SW 1271 (cell line): ENCODE results near the gene FCGR2B.
"Not testable (repeated sequence)": the region's sequence is repeated elsewhere in the genome, so short reads cannot be mapped to it uniquely, and the experiment has no call there.

ENCODE experiments used
- DNase-seq, 2 experiments: peaks; one replicate each; lab custom pipeline; 2025; lab: John Stamatoyannopoulos, UW

Gene FCGR2B

DNA sequence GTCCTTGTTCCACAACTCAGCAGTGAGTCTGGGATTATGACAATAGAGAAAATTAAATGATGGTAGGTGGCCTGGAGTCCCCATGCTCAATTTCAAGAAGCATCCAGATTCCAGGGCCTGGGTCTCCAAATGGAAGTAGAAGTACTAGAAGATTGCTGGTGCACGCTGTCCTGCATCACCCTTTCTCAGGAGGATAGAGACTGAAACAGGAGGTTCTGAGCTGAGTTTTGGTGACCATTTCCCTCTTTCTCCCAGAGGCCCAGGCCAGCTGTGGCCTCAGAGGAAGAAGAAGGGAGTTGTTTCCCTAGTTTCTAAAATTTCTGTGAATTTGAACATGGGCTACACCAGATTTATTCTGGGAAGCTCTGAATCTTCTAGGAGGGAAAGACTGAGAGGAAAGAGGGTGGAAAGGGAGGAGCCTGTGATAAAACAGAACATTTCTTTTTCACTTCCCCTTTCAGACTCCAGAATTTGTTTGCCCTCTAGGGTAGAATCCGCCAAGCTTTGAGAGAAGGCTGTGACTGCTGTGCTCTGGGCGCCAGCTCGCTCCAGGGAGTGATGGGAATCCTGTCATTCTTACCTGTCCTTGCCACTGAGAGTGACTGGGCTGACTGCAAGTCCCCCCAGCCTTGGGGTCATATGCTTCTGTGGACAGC, at the start of gene FCGR2B:
TSS of gene FCGR2B (plus strand) at position 460 of the 656 bp plus-strand sequence. CDS start at position 559, 99 bp downstream.
- not testable (repeated sequence) for DNase-seq

GRCh38 chr1:161616417-161616816, 46.5 kb upstream of the FCGR2B start:
- not testable (repeated sequence) for DNase-seq

DNA sequence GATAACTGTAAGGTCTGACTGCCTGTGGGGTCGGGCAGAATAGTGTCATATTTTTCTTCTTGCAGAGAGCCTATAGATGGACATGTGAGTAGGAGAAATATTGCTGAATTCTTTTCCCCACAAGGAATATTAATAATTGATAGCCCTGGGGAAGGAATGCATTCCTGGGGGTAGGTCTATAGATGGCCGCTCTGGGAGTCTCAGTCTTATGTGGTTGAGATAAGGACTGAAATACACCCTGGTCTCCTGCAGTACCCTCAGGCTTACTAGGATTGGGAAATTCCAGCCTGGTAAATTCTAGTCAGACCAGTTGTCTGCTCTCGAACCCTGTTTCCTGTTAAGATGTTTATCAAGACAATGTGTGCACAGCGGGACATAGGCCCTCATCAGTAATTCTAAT, 44.4 kb upstream of the FCGR2B start:
- not testable (repeated sequence) for DNase-seq

DNA sequence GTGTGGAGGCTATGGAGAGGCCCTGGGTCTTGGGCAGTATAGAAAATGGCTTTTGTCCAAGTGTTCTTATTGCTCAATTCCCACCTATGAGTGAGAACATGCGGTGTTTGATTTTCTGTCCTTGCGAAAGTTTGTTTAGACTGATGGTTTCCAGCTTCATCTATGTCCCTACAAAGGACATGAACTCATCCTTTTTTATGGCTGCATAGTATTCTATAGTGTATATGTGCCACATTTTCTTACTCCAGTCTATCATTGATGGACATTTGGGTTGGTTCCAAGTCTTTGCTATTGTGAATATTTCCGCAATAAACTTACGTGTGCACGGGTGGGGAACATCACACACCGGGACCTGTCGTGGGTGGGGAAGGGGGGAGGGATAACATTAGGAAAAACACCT, 42.5 kb upstream of the FCGR2B start:
- DNase-seq = not testable (repeated sequence)

DNA sequence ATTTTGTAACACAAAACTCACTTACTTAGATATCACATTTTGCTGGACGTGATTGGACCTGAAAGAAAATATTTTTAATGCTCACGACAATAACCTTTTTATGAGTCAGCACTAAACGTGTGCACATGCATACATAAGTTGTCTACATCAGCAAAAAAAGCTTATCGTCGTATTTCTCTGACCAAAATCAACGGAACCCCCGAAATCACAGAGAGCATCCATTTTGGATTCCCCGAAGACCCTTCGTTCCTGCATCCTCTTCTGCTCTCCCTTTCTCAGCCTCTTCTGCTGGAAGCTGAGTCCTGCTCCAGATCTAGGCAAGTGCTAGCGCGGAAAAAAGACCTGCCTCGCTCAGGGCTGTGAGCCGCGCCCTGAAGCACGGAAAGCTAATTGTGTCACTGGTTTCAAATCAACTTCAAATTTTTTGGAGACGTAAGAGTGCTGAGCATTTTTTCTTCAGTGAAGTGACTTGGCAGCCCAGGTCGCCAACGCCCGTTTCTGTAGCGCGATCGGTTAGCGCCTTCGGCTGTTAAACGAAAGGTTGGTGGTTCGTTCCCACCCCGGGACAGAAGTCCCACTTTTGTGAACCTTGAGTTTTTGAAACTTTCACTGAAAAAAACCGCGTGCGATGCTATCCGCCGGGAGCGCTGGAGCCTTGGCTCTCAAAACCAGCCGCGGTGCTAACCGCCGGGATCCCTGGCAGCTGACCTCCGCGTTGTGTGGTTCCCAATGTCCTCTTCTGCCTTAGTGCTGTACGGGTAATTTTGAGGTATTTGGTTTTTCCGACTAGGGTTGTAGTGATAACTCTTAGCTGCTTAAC, 41.6 kb upstream of the FCGR2B start:
- DNase-seq = peak in 1 of 2 experiments; percentile 3

DNA sequence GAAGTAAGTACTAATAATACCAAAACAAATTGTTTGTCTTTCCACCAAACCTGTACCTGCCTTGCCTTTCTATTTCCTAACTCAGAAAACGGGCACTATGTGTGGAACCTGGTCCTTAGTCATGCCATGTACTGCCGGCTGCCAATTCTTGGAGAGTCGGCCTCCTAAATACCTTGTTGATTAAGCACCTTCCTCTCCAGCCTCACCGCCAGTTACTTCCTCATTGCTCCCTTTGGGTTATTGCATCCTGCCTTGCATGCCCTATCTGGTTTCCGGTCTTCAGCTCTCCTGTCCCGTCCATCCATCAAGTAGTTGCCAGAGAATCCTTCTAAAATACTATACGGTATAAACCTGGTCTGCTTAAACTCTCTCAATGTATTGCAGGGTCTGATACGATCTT, 40.9 kb upstream of the FCGR2B start:
- not testable (repeated sequence) for DNase-seq

- not testable (repeated sequence) for DNase-seq
Observed at GRCh38 chr1:161623401-161624051, 39.4 kb upstream of the FCGR2B start.

- DNase-seq = not testable (repeated sequence)
Observed at GRCh38 chr1:161624605-161625004, 38.3 kb upstream of the FCGR2B start.

DNA sequence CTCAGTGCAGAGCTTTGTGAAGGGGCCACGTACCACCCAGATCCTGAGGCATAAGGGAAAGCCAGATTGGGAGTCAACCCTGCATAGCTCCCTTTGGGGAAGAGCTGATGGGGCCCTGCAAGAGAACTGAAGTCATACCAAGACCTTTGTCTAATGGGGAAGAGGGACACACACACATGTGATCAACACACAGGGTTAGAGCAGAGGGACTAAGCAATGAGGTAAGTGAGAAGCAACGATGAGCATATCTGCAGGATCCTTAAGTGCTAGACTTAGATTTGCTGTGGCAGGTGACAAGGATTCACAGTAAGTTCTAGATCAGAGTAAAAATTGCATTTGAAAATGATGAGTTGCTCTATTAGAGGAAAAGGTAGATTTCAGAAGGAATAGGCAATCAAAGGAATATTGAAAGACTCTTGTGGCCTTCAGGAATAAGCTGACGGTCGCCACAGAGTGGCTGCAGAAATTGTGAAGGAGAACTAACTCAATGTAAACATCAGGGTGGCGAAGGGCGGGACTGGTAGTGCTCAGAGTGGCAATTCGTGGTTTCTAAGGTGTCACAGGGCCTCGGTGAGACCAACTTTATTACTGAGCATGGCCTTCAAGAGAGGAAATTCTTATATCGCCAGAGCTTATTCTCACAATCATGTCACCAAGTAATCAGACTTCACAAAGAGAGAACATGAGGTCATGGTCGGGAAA, 36.3 kb upstream of the FCGR2B start:
- not testable (repeated sequence) for DNase-seq

DNA sequence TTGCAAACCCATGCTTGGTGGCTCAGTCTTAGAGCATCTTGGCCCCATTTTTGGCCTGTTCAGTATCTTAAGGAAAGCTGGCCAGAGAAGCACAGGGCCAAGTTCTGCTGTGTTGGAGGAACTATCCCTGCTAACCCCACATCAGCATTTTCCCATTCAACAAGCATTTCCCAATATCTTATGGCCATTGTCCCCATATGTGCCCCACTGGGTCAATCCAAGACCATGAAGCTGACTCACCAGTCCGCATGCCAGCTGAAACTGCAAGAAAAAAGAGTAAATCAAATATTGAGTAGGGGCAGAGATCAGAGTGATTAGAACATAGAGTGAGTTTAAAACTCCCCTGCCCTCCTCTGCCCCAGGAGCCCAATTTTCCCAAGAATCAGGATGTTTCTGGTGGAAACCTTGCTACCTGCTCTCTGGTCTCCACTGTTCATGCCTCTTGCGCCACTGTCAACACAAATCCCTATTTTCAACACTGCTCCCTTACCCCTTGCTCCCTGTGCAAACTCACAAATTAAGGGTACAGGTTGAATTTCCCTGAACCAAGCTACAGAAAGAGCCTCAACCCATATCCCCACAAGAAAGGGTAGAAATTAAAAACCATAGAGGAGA, 32.7 kb upstream of the FCGR2B start:
- not testable (repeated sequence) for DNase-seq

DNA sequence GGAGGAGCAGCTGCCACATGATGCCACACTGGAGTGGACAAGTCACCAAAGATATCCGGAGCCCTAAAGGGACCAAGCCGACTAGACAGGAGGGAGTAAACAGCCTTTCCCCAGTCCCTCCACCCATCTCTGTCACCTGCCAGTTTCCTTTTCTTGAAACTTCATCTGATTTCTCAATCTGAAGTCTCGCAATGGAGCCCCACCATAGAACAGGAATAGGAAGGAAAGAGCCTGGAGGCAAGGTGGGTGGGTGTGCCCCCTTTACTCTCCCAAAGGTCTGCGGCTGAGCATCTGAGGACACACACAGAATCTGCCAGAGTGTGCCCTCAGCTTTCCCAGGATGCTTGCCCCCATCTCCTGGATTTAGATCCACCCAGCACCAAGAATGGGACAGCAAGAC, 31.9 kb upstream of the FCGR2B start, which contains the start of gene FCGR3B:
TSS of gene FCGR3B (minus strand) at position 101 of the 400 bp plus-strand sequence. CDS start at position 19, 82 bp downstream.
- no peak for DNase-seq

DNA sequence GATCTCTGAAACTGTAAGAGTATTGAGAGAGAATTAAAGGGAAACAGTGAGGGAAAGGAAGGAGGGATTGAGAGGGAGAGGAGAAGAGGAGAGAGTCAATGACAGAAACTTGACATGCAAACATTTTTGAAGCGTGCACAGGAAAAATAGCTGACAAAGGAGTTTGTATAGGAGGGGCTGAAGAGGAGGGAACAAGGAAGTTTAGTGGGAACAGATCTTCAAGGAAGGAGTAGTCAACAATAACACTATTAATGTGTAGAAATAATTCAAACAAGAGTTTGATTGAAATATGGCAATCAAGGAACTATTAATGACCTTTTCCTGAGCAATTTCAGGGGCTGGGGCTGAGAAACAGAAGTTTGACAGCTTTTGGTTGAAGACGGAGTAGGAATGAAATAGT, 27.9 kb upstream of the FCGR2B start:
- not testable (repeated sequence) for DNase-seq

GRCh38 chr1:161636189-161636782, 26.7 kb upstream of the FCGR2B start:
- DNase-seq = not testable (repeated sequence)

- DNase-seq = not testable (repeated sequence)
Observed at GRCh38 chr1:161636976-161637375, 26.0 kb upstream of the FCGR2B start.

DNA sequence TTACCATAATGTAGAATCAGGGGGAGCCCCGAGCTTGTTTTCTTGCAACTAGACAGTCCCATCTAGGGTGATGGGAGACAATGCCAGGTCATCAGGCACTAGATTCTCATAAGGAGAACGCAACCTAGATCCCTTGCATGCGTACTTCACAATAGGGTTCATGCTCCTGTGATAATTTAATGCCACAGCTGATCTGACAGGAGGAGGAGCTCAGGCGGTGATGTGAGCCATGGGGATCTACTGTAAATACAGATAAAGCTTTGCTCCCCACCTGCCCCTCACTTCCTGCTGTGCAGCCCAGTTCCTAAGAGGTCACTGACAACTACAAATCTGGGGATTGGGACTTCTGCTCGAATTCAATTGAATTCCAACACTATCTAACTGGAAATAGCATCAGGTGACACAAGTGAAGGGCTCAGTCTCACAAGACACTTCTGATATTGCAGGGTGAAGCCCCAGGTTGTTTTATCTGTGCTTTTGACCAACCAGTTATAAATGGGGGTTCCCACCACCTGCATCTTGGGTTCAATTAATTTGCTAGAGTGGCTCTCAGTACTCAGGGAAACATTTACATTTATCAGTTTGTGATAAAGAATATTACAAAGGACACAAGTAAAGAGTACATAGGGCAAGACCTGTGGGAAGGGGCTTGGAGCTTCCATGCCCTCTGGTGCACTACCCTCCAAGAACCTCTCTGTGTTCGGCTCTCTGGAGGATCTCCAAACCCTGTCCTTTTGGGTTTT, 24.5 kb upstream of the FCGR2B start:
- DNase-seq = not testable (repeated sequence)

DNA sequence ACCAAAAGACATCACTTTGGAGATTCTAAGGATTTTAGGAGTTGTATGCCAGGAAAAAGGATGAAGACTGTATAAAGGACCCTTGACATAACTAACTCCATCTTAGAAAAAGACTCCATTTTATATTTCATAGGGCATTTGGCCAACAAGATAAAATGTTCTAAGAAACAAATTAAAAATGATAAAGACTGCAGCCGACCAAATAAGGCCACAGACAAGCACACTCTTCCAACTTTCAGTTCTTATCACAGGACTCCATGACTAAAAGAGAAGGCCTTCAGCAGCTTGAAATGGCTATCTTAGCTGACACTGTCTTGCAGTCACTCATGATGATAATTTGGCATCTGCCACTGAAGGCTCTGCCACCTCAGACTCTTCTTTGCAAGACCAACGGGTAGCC, 23.7 kb upstream of the FCGR2B start:
- not testable (repeated sequence) for DNase-seq

DNA sequence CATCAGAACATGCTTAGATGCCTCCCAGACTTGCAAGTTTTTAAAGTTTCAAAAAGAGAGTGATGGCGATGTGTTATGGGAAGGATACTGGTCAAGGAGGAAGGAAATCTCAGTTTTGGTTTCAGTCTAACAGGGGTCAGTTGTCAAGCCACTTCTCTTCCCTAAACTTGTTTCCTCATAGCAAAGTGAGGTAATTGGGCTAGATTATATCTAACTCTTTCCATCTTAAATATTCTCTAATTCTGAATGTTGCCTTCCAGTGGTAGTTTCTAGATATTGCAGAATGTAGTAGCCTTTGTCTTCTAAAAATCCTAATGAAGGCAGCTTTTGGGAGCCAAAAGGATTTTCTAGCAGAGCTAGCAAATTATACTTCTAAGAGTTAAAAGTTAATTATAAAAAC, 20.2 kb upstream of the FCGR2B start:
- not testable (repeated sequence) for DNase-seq

- not testable (repeated sequence) for DNase-seq
Observed at GRCh38 chr1:161643481-161644208, 19.3 kb upstream of the FCGR2B start.

- not testable (repeated sequence) for DNase-seq
Observed at GRCh38 chr1:161644855-161645254, 18.1 kb upstream of the FCGR2B start.
